GM19238 (cell line): Measurements from ENCODE around the gene PRSS21.

Source experiments
- DNase-seq: peaks from one replicate; pipeline ENCODE4 v3.0.0; 2011; ENCODE audit warnings: low spot score; ENCODE audit not compliant: insufficient read length

Gene PRSS21

DNA sequence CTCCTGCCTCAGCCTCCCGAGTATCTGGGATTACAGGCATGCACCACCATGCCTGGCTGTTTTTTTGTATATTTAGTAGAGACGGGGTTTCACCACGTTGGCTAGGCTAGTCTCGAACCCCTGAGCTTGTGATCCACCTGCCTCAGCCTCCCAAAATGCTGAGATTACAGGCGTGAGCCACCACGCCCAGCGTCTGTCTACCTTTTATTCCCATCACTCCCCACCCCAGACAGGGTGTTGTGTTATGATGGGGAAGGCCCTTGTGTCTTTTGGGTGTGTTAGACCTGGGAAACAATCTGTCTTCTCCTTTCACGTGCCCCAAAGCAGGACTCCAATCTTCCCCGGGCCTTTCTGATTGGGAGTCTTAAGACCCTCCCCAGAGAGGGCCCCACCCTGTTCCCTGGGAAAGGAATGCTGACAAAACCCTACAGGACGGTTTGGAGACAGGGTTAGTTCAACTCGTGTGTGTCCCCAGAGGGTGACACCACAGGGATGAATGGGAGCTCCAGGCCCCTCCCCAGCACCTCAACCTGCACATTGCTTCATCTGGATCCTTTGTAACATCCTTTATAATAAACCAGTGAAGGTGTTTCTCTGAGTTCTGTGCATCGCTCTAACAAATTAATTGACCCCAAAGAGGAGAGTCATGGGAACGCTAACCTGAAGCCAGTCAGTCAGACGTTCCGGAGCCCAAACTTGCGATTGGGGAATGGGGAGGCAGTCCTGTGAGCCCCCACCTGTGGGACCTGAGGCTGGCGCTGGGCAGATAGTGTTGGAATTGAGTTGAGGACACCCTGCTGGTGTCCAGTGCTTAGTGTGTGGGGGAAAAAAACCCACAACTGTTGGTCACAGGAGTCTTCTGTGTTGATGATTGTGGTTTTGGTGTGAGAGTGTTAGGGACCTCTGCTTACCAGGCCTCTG is 36.8 kb upstream of the PRSS21 start:
- no peak for DNase-seq

GRCh38 chr16:2782583-2783351 is 34.3 kb upstream of the PRSS21 start:
- no peak for DNase-seq

- no peak for DNase-seq
Observed at GRCh38 chr16:2783581-2784357, 33.3 kb upstream of the PRSS21 start.

- no peak for DNase-seq
Observed at GRCh38 chr16:2784358-2785100, 32.5 kb upstream of the PRSS21 start.

DNA sequence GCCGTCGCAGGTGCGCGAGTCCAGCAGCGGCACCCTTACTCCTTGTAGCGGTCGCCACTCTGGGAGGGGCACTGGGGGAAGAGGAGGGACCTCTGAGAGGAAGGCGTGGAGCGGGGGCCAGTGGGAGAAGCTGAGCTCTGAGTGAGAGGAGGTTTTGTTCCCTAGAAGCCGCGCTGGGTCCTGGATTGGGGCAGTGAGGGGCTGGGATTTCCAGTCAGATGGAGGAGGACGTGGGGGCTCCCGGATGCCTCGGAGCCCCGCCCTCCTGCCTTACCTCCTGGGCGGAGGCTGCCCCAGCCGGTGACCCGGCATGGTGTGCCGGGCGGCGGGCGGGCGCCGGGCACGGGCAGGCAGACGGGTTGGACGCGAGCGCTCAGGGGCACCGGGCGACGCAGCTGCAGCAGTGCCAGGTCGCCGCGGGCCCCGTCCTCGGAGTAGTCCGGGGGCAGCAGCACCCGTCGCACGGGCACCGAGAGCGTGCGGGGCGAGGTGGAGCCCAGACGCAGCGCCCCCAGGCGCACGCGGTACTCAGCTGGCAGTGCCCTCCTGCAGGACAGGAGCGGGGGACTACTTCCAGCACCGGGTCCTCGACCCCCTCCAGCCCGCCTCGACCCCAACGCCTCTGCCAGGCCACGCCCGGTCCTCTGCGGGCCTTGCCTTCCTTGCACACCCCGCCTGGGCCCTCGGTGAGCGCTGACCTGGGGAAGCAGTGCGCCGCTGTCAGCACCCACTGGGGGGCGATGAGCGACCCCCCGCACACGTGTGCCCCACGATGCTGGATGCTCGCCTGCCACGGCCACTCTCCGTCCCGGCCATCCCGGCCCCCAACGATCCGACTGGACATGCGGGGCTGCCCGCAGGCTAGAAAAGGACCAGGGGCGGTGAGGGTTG is 31.7 kb upstream of the PRSS21 start:
- no peak for DNase-seq

GRCh38 chr16:2786061-2786825 is 30.8 kb upstream of the PRSS21 start:
- DNase-seq: no peak

- DNase-seq: no peak
Observed at GRCh38 chr16:2786826-2787151, 30.2 kb upstream of the PRSS21 start.

GRCh38 chr16:2787406-2787805 is 29.6 kb upstream of the PRSS21 start, which contains the start of gene PRSS33:
Gene PRSS33 (minus strand): TSS chr16:2787560. CDS start chr16:2786547, 1,013 bp downstream.
- DNase-seq: no peak

DNA sequence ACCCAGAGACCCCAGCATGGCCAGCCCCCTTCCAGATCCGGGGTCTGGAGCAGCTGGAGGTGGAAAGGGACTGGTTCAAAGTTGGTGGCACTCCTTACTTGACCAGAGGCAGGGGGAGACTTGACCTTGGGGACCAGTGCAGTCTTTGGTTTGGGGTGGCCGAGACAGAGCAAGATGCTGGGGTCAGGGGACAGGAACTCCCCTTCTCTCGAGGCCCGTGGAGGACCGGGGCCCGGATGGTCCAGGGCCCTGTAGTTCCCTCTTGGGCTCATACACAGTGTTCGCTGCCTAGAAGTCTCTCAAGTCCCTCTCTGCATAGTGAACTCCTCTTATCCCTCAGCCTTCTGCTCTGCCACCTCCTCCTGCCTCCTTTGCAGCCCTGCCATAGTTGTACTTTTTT is 29.1 kb upstream of the PRSS21 start:
- no peak for DNase-seq

DNA sequence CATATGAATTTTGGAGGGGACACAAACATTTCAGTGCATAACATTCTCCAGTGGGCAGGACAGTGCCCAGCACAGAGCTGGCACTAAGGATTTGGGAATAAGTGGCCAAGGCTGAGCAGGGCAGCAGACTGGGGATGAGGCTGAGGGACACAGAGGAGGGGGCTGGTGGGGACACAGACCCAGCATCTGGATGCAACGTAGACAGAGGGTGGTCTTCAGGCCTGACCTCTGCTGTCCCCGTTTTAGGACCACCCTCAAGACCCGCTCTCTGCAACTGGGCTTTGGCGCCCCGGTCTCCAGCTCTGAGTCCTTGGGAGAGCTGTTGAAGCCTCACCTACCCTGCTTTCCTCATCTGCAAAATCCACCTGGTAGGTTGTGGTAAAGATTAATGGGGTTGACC is 26.4 kb upstream of the PRSS21 start:
- no peak for DNase-seq

GRCh38 chr16:2791174-2791573 is 25.9 kb upstream of the PRSS21 start:
- DNase-seq: no peak

DNA sequence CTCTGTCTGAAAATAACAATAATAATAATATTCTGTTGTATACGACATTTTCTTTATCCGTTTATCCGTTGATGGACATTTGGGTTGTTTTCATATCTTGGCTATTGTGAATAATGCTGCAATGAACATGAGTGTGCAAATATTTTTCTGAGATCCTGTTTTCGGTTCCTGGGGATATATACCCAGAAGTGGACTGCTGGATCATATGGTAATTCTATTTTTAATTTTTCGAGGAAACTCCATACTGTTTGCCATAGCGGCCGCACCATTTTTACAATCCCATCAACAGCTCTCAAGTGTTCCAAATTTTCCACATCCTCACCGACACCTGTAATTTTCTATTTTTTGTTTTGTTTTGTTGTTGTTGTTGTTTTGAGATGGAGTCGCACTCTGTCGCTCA is 24.1 kb upstream of the PRSS21 start:
- no peak for DNase-seq

GRCh38 chr16:2795395-2796143 is 21.5 kb upstream of the PRSS21 start:
- DNase-seq: no peak

- DNase-seq: no peak
Observed at GRCh38 chr16:2798723-2799204, 18.3 kb upstream of the PRSS21 start.

DNA sequence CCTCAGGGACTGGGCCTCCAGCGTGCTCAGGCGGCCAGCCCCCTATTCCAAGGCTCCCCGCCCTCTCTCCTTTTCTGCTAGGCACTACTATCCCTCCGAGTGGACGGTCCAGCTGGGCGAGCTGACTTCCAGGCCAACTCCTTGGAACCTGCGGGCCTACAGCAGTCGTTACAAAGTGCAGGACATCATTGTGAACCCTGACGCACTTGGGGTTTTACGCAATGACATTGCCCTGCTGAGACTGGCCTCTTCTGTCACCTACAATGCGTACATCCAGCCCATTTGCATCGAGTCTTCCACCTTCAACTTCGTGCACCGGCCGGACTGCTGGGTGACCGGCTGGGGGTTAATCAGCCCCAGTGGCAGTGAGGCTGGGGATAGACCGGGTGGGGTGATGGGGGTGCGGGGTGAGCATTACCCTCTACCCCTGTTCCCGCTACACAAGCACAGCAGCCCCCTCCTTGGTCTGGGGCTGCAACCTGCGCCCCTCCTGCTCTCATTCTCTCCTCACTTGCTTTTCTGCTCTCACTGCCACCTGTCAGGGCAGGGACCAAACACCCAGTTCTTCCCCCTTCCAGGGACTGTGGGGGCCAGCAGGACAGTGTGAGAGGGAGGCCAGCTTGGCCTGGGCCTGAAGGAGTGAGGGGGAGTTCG is 17.7 kb upstream of the PRSS21 start:
- DNase-seq: no peak

DNA sequence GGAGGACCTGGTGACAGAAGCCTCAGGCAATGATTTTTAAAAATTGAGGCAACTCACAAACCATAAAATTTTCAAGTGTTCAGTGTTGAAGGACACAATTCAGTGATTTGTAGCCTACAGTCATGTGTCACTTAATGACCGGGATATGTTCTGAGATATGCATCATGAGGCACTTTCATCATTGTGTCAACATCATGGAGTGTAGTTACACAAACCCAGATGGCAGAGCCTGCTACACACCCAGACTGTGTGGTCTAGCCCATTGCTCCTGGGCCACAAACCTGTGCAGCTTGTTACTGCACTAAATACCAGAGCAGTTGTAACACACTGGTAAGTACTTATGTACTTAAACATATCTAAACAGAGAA is 17.2 kb upstream of the PRSS21 start:
- DNase-seq: no peak

DNA sequence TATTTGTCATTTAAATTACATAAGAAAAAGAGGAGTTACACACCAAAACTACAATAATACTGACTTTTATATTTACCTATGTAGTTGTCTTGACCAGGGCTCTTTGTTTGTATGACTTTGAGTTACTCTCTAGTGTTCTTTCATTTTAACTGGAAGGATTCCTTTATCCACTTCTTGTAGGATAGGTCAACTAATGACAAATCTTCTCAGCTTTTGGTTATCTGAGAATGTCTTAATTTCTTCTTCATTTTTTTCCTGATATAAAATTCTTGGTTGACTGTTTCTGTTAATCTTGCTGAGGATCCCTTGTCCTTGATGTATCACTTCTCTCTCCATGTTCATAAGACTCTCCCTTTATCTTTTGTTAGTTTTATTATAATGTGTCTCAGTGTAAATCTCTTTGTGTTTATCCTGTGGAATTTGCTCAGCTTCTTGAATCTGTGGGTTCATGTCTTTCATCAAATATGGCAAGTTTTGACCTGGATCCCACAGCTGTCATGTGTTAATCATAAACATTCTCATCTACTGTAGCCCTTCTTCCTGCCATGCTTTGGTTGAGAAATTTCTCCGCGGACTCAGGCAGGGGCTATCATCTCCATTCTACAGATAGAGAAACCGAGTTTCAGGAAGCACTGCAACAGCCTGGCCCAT is 13.4 kb upstream of the PRSS21 start:
- DNase-seq: no peak

GRCh38 chr16:2804728-2805127 is 12.3 kb upstream of the PRSS21 start:
- no peak for DNase-seq
